ENCODE data around the gene SNX32. TPM values are rescaled to one million over a fixed set of nuclear protein-coding genes. Genes with fewer than 3 reads are reported as not detected.

The SNX32 gene
- not detected for total RNA-seq

- no peaks in the 10 kb centered on the region for H3K9me3 ChIP-seq (ENCODE audit: low read depth, low read length)
- no peaks in the 10 kb centered on the region for H3K27me3 ChIP-seq (ENCODE audit: insufficient read depth, low read length)
- peaks cover 19% of the 10 kb centered on the region for H3K4me1 ChIP-seq (ENCODE audit: insufficient read depth, low read length)
- peak within 1 kb of the TSS; percentile 54 for H3K4me3 ChIP-seq (ENCODE audit: low read length)
Measured at GRCh38 chr11:65833297-65834030, at the start of gene SNX32. TSS of gene SNX32 (plus strand) at chr11:65833963. CDS start at chr11:65834066, 103 bp downstream.

- no peak overlapping the region for H3K4me3 ChIP-seq (ENCODE audit: low read length)
- peaks cover 35% of the 10 kb centered on the region for H3K27me3 ChIP-seq (ENCODE audit: insufficient read depth, low read length)
- peaks cover 30% of the 10 kb centered on the region for H3K4me1 ChIP-seq (ENCODE audit: insufficient read depth, low read length)
- no peaks in the 10 kb centered on the region for H3K9me3 ChIP-seq (ENCODE audit: low read depth, low read length)
Measured at GRCh38 chr11:65785319-65786007, 48.3 kb upstream of the SNX32 start.

- Histone ChIP-seq H3K27me3 (ENCODE audit: insufficient read depth, low read length) (peaks cover 35% of the 10 kb centered on the region), H3K4me3 (ENCODE audit: low read length) (no peak overlapping the region), H3K9me3 (ENCODE audit: low read depth, low read length) (no peaks in the 10 kb centered on the region), H3K4me1 (ENCODE audit: insufficient read depth, low read length) (peaks cover 30% of the 10 kb centered on the region)
Measured at GRCh38 chr11:65786008-65786785, 47.6 kb upstream of the SNX32 start.

- H3K27me3 ChIP-seq (ENCODE audit: insufficient read depth, low read length), result peaks cover 35% of the 10 kb centered on the region
- peaks cover 32% of the 10 kb centered on the region for H3K4me1 ChIP-seq (ENCODE audit: insufficient read depth, low read length)
- no peak within 1 kb of the TSS for H3K4me3 ChIP-seq (ENCODE audit: low read length)
- H3K9me3 ChIP-seq (ENCODE audit: low read depth, low read length), result no peaks in the 10 kb centered on the region
Measured at GRCh38 chr11:65786786-65787636, 46.8 kb upstream of the SNX32 start, which contains the start of gene OVOL1. TSS of gene OVOL1 (plus strand) at chr11:65787063. CDS start at chr11:65787374, 311 bp downstream.

- Histone ChIP-seq H3K27me3 (ENCODE audit: insufficient read depth, low read length) (peaks cover 35% of the 10 kb centered on the region), H3K4me3 (ENCODE audit: low read length) (no peak overlapping the region), H3K4me1 (ENCODE audit: insufficient read depth, low read length) (peaks cover 35% of the 10 kb centered on the region), H3K9me3 (ENCODE audit: low read depth, low read length) (no peaks in the 10 kb centered on the region)
Measured at GRCh38 chr11:65787649-65788622, 45.8 kb upstream of the SNX32 start.

GRCh38 chr11:65788821-65789220 lies 44.9 kb upstream of the SNX32 start:
- H3K27me3 ChIP-seq (ENCODE audit: insufficient read depth, low read length), result peaks cover 35% of the 10 kb centered on the region
- H3K4me3 ChIP-seq (ENCODE audit: low read length), result no peak overlapping the region
- H3K9me3 ChIP-seq (ENCODE audit: low read depth, low read length), result no peaks in the 10 kb centered on the region
- peaks cover 35% of the 10 kb centered on the region for H3K4me1 ChIP-seq (ENCODE audit: insufficient read depth, low read length)

- Histone ChIP-seq H3K4me3 (ENCODE audit: low read length) (no peak overlapping the region), H3K27me3 (ENCODE audit: insufficient read depth, low read length) (peaks cover 35% of the 10 kb centered on the region), H3K4me1 (ENCODE audit: insufficient read depth, low read length) (peaks cover 35% of the 10 kb centered on the region), H3K9me3 (ENCODE audit: low read depth, low read length) (no peaks in the 10 kb centered on the region)
Measured at GRCh38 chr11:65789230-65790103, 44.3 kb upstream of the SNX32 start.

- Histone ChIP-seq H3K4me3 (ENCODE audit: low read length) (no peak overlapping the region), H3K27me3 (ENCODE audit: insufficient read depth, low read length) (peaks cover 32% of the 10 kb centered on the region), H3K4me1 (ENCODE audit: insufficient read depth, low read length) (peaks cover 35% of the 10 kb centered on the region), H3K9me3 (ENCODE audit: low read depth, low read length) (no peaks in the 10 kb centered on the region)
Measured at GRCh38 chr11:65790104-65790901, 43.5 kb upstream of the SNX32 start.

- H3K27me3 ChIP-seq (ENCODE audit: insufficient read depth, low read length), result peaks cover 25% of the 10 kb centered on the region
Measured at GRCh38 chr11:65790902-65791650, 42.7 kb upstream of the SNX32 start.

GRCh38 chr11:65791719-65792213 lies 42.0 kb upstream of the SNX32 start:
- peaks cover 26% of the 10 kb centered on the region for H3K4me1 ChIP-seq (ENCODE audit: insufficient read depth, low read length)
- no peaks in the 10 kb centered on the region for H3K9me3 ChIP-seq (ENCODE audit: low read depth, low read length)
- peaks cover 20% of the 10 kb centered on the region for H3K27me3 ChIP-seq (ENCODE audit: insufficient read depth, low read length)
- no peak overlapping the region for H3K4me3 ChIP-seq (ENCODE audit: low read length)

More at GRCh38 chr11:65790902-65791650, 42.7 kb upstream of the SNX32 start:
- Histone ChIP-seq H3K4me3 (ENCODE audit: low read length) (no peak overlapping the region), H3K4me1 (ENCODE audit: insufficient read depth, low read length) (peaks cover 31% of the 10 kb centered on the region), H3K9me3 (ENCODE audit: low read depth, low read length) (no peaks in the 10 kb centered on the region)

- H3K4me1 ChIP-seq (ENCODE audit: insufficient read depth, low read length), result peaks cover 22% of the 10 kb centered on the region
Measured at GRCh38 chr11:65792456-65792855, 41.3 kb upstream of the SNX32 start.

More at GRCh38 chr11:65792456-65792855, 41.3 kb upstream of the SNX32 start:
- Histone ChIP-seq H3K4me3 (ENCODE audit: low read length) (no peak overlapping the region), H3K27me3 (ENCODE audit: insufficient read depth, low read length) (peaks cover 17% of the 10 kb centered on the region), H3K9me3 (ENCODE audit: low read depth, low read length) (no peaks in the 10 kb centered on the region)
